Measurements from ENCODE around the gene SLBP.
A peak's percentile ranks its signal among the peaks of the same experiment; 100 is the strongest.
"Not testable (repeated sequence)": the region's sequence is repeated elsewhere in the genome, so short reads cannot be mapped to it uniquely, and the experiment has no call there.

The SLBP gene

GRCh38 chr4:1705732-1706131 lies 6.4 kb downstream of the SLBP start:
- DNase-seq, result no peak

GRCh38 chr4:1703867-1704266 lies 8.3 kb downstream of the SLBP start:
- DNase-seq, result no peak

GRCh38 chr4:1701671-1702070 lies 10.4 kb downstream of the SLBP start:
- DNase-seq, result not testable (repeated sequence)

GRCh38 chr4:1695913-1696312 lies 16.2 kb downstream of the SLBP start:
- DNase-seq, result no peak

GRCh38 chr4:1693131-1693896 lies 18.8 kb downstream of the SLBP start:
- peak; percentile 80 for DNase-seq

GRCh38 chr4:1691737-1692373 lies 20.3 kb downstream of the SLBP start:
- no peak for DNase-seq

GRCh38 chr4:1690698-1691097 lies 21.4 kb downstream of the SLBP start:
- DNase-seq, result no peak

- DNase-seq, result no peak
Measured at GRCh38 chr4:1686440-1687036, 25.6 kb downstream of the SLBP start.

- no peak for DNase-seq
Measured at GRCh38 chr4:1685235-1686150, 26.6 kb downstream of the SLBP start.

GRCh38 chr4:1684506-1685234 lies 27.4 kb downstream of the SLBP start:
- DNase-seq, result no peak

- peak; percentile 96 for DNase-seq
Measured at GRCh38 chr4:1683736-1684505, 28.2 kb downstream of the SLBP start, which contains the start of gene FAM53A. Gene FAM53A (minus strand): TSS chr4:1684313. CDS start chr4:1668741, 15,572 bp downstream.

GRCh38 chr4:1683261-1683735 lies 28.8 kb downstream of the SLBP start:
- DNase-seq, result no peak

- no peak for DNase-seq
Measured at GRCh38 chr4:1682860-1683259, 29.3 kb downstream of the SLBP start.

- no peak for DNase-seq
Measured at GRCh38 chr4:1678244-1678643, 33.9 kb downstream of the SLBP start.

- no peak for DNase-seq
Measured at GRCh38 chr4:1676605-1677525, 35.3 kb downstream of the SLBP start.

- no peak for DNase-seq
Measured at GRCh38 chr4:1675802-1676137, 36.3 kb downstream of the SLBP start.

GRCh38 chr4:1675136-1675801 lies 36.9 kb downstream of the SLBP start:
- DNase-seq, result no peak

- DNase-seq, result no peak
Measured at GRCh38 chr4:1674682-1675081, 37.4 kb downstream of the SLBP start.

GRCh38 chr4:1673671-1674070 lies 38.4 kb downstream of the SLBP start:
- DNase-seq, result no peak

- not testable (repeated sequence) for DNase-seq
Measured at GRCh38 chr4:1671011-1671410, 41.1 kb downstream of the SLBP start.

Measured in stimulated activated CD4-positive, alpha-beta T cell treated with anti-CD3 and anti-CD28 coated beads, Interleukin-15, amount 100 ng/mL, for 24 hours (primary cell).